ENCODE measurements around the gene TMEM208.

The TMEM208 gene

DNA sequence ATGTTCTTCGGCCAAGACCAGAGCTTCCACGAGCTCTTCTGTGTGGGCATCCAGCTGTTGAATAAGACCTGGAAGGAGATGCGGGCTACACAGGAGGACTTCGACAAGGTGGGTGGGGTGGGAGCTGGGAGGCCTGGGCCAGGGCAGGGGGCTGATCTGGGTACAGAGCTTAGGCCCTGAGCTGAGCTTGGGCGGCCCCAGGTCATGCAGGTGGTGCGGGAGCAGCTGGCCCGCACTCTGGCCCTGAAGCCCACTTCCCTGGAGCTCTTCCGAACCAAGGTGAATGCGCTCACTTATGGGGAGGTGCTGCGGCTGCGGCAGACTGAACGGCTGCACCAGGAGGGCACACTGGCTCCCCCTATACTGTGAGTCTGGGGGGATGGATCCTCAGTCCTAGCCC, 24.5 kb upstream of the TMEM208 start:
- TF ChIP-seq, protein P1, sequence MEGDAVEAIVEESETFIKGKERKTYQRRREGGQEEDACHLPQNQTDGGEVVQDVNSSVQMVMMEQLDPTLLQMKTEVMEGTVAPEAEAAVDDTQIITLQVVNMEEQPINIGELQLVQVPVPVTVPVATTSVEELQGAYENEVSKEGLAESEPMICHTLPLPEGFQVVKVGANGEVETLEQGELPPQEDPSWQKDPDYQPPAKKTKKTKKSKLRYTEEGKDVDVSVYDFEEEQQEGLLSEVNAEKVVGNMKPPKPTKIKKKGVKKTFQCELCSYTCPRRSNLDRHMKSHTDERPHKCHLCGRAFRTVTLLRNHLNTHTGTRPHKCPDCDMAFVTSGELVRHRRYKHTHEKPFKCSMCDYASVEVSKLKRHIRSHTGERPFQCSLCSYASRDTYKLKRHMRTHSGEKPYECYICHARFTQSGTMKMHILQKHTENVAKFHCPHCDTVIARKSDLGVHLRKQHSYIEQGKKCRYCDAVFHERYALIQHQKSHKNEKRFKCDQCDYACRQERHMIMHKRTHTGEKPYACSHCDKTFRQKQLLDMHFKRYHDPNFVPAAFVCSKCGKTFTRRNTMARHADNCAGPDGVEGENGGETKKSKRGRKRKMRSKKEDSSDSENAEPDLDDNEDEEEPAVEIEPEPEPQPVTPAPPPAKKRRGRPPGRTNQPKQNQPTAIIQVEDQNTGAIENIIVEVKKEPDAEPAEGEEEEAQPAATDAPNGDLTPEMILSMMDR (IDR thresholded peaks at IDR 0.05; ENCODE audit: low read depth, low read length, missing control alignments), result no peak
- in situ Hi-C loops (cut with HindIII; ENCODE audit: low sequenced_read_pairs), result no loop called here
- no peak overlapping the region for H3K4me3 ChIP-seq (ENCODE audit: low read depth, low read length)
- no peak for DNase-seq (ENCODE audit: low read depth)

DNA sequence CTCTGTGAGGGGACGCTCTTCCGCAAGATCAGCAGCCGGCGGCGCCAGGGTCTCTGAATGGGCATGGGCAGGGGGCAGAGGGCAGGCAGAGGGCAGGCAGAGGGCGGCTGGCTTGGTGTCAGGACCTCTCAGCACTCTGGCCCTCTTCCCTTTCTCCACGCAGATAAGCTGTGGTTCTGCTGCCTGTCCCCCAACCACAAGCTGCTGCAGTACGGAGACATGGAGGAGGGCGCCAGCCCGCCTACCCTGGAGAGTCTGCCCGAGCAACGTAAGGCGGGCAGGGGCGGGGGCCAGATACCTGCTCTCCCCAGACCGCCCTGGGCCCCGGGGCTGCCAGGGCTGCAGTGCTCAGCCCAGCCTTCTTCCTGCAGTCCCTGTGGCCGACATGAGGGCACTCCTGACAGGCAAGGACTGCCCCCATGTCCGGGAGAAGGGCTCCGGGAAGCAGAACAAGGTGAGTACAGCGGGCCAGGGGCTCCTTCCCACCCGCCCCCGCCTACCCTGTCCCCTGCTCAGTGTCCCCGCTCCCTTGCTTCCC, 23.9 kb upstream of the TMEM208 start:
- no peak for DNase-seq (ENCODE audit: low read depth)
- no peak overlapping the region for H3K4me3 ChIP-seq (ENCODE audit: low read depth, low read length)
- in situ Hi-C loops (cut with HindIII; ENCODE audit: low sequenced_read_pairs), result no loop called here
- TF ChIP-seq, protein P1 (IDR thresholded peaks at IDR 0.05; ENCODE audit: low read depth, low read length, missing control alignments), result no peak

DNA sequence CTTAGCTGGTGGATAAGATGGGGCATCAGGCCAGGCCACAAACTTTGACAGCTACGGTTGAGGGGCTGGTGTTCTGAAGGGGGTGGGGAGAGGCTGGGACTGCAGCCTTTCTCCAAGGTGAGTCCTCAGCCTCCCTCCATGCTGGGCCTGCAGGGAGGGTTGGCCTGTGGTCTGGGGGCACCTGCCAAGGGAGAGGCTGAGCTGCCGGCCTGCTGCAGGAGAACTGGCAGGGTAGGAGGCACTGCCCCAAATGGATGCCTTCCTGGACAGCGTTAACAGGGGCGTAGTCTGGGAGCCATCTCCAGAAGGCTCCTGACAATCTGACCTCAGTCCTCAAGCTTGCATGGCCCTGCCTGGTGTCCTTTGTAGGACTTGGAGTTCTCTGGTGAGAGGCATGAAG, 22.9 kb upstream of the TMEM208 start:
- in situ Hi-C loops (cut with HindIII; ENCODE audit: low sequenced_read_pairs), result no loop called here
- no peak overlapping the region for H3K4me3 ChIP-seq (ENCODE audit: low read depth, low read length)
- no peak for DNase-seq (ENCODE audit: low read depth)
- TF ChIP-seq, protein P1 (IDR thresholded peaks at IDR 0.05; ENCODE audit: low read depth, low read length, missing control alignments), result no peak

DNA sequence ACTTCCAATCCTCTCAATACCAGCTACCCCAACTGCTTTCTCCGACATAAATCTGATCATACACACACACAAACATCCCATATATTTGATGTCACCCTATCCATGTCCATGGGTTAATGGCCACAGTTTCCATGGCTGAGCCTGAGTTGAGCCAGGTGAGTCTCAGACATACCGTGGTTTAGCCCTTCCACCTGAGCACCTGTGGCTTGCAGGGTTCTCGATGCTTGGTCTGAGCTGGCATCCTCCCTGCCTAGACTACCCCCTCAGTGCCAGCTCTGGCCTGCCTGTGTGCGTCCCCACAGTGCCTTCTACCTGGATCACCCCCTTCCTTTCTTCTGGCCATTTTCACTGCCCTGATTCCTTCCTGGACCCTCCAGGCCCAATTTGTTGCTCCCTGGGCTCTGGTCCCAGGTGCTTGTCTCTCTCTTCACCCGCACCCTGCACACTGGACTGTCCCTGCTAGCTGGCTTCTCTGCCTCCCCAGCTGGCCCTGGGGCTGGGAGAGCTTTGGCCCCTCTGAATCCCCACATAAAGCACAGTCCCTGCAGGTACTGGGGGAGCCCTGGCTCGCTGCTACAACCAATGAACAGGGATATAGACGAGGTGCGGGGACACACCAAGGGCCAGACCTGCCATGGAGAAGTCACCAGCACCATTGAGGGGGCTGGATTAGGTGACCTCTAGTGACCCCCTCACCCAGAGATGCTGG, 20.6 kb upstream of the TMEM208 start:
- no peak for DNase-seq (ENCODE audit: low read depth)
- H3K4me3 ChIP-seq (ENCODE audit: low read depth, low read length), result no peak overlapping the region
- TF ChIP-seq, protein P1 (IDR thresholded peaks at IDR 0.05; ENCODE audit: low read depth, low read length, missing control alignments), result no peak
- in situ Hi-C loops (cut with HindIII; ENCODE audit: low sequenced_read_pairs), result no loop called here

DNA sequence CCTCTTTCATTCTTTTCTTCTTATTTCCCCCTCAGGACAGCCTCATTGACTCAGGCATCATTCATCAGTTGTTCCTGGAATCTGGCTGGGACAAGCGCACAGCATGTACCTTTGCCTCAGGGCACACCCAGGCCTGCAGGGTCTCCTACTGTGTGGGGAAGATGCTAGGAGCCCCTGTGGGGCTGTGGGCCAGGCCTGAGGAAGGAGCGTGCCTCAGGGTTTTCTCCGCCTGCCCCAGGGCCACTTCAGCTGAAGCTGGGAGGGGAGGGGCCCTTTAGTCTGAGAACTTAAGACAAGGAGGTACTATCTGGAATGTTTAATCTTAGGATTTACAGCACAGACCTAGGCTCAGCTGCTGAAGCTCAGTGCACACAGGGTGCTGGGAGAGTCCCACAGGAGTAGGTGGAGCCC, 20.1 kb upstream of the TMEM208 start:
- TF ChIP-seq, protein P1 (IDR thresholded peaks at IDR 0.05; ENCODE audit: low read depth, low read length, missing control alignments), result no peak
- DNase-seq (ENCODE audit: low read depth), result no peak

DNA sequence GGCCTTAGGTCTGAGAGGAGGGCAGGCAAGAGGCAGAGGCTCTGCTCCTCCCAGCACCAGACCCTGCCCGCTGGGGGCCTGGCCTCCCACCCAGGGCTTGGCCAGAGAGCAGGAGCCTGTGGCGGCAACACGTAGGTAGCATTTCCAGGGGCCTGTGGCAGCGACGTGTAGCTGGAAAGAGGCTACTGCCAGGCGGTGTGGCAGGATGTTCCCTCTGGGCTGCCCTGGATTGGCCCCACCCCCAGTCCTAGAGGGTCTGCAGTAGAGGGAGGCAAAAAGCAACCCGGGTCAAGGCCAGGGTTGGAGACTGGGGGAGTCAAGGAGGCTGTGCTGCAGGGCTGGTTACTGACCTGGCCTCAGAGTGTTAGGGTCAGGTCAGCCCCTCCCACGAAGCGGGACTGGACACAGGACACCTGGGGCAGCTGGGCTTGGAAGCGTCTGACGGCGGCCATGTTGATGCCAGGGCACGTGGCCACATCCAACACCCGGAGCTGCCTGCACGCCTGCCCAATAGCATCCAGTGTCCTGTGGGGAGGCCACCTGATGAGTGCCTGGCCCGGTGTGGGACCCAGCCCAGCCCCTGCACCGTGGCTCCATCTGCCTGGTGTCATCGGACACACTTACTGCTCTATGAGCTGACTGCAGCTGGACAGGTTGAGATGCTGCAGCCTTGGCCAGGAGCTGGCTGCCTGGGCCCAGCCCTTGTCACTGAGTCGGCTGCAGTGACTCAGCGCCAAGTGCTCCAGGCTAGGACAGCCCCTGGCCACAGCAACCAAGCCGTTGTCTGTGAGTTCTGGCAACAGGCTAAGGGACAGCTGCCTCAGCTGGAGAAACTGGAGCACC, 19.5 kb upstream of the TMEM208 start:
- TF ChIP-seq, protein P1 (IDR thresholded peaks at IDR 0.05; ENCODE audit: low read depth, low read length, missing control alignments), result no peak
- in situ Hi-C loops (cut with HindIII; ENCODE audit: low sequenced_read_pairs), result no loop called here
- DNase-seq (ENCODE audit: low read depth), result no peak
- no peak overlapping the region for H3K4me3 ChIP-seq (ENCODE audit: low read depth, low read length)

More for the DNA sequence above, 20.1 kb upstream of the TMEM208 start:
- in situ Hi-C loops (cut with HindIII; ENCODE audit: low sequenced_read_pairs), result no loop called here
- no peak overlapping the region for H3K4me3 ChIP-seq (ENCODE audit: low read depth, low read length)
